HEK293 (cell line): ENCODE measurements around the gene TBC1D17.

Source experiments
- AEBP2 ChIP-seq: fragments of 450-650 bp; formaldehyde crosslinking; IDR thresholded peaks from 2 replicates; pipeline ENCODE4 v1.5.1; 2016; ENCODE audit warnings: missing biosample characterization, missing genetic modification characterization, borderline replicate concordance
- ELK4 ChIP-seq: IDR thresholded peaks from 2 replicates; pipeline ENCODE4 v1.6.1; 2011; ENCODE audit warnings: mild to moderate bottlenecking, low read depth, low read length, borderline replicate concordance
- HOXC10 ChIP-seq: sonication (generic); formaldehyde crosslinking; IDR thresholded peaks from 2 replicates; pipeline ENCODE4 v1.8.1; 2023; ENCODE audit warnings: mild to moderate bottlenecking, missing genetic modification reagents
- IKZF3 ChIP-seq: fragments of 450-650 bp; IDR thresholded peaks from 2 replicates; pipeline ENCODE4 v1.5.0; 2018; ENCODE audit warnings: missing biosample characterization, mild to moderate bottlenecking, missing genetic modification characterization, moderate library complexity
- KLF16 ChIP-seq: fragments of 450-650 bp; formaldehyde crosslinking; IDR thresholded peaks from 2 replicates; pipeline ENCODE4 v1.5.1; 2017; ENCODE audit warnings: missing biosample characterization, missing genetic modification characterization
- KLF9 ChIP-seq: fragments of 450-650 bp; formaldehyde crosslinking; IDR thresholded peaks from 2 replicates; pipeline ENCODE4 v1.5.1; 2016; ENCODE audit warnings: missing biosample characterization, missing genetic modification characterization, low read depth
- PRDM1 ChIP-seq: fragments of 450-650 bp; formaldehyde crosslinking; IDR thresholded peaks from 2 replicates; pipeline ENCODE4; 2016; ENCODE audit warnings: missing biosample characterization, missing genetic modification characterization
- PRDM10 ChIP-seq: fragments of 450-650 bp; formaldehyde crosslinking; IDR thresholded peaks from 2 replicates; pipeline ENCODE4 v1.5.1; 2016; ENCODE audit warnings: missing biosample characterization, missing genetic modification characterization
- PRDM6 ChIP-seq: fragments of 450-650 bp; formaldehyde crosslinking; IDR thresholded peaks from 2 replicates; pipeline ENCODE4 v1.5.1; 2017; ENCODE audit warnings: missing biosample characterization, missing genetic modification characterization
- REPIN1 ChIP-seq: fragments of 450-650 bp; formaldehyde crosslinking; IDR thresholded peaks from 2 replicates; pipeline ENCODE4 v1.5.1; 2017; ENCODE audit warnings: missing biosample characterization, missing genetic modification characterization, low read depth
- REST ChIP-seq: fragments of 450-650 bp; formaldehyde crosslinking; IDR thresholded peaks from 2 replicates; pipeline ENCODE4 v1.5.1; 2016; ENCODE audit warnings: missing biosample characterization, missing genetic modification characterization
- YY2 ChIP-seq: fragments of 450-650 bp; formaldehyde crosslinking; IDR thresholded peaks from 2 replicates; pipeline ENCODE4 v1.5.1; 2016; ENCODE audit warnings: missing biosample characterization, missing genetic modification characterization
- ZBTB20 ChIP-seq: fragments of 450-650 bp; formaldehyde crosslinking; IDR thresholded peaks from 2 replicates; pipeline ENCODE4 v1.5.1; 2016; ENCODE audit warnings: missing biosample characterization, missing genetic modification characterization
- ZBTB26 ChIP-seq: fragments of 450-650 bp; formaldehyde crosslinking; optimal IDR thresholded peaks from 2 replicates; pipeline ENCODE3; 2016; ENCODE audit warnings: missing biosample characterization, mild to moderate bottlenecking, missing genetic modification characterization
- ZEB2 ChIP-seq: fragments of 450-650 bp; formaldehyde crosslinking; IDR thresholded peaks from 2 replicates; pipeline ENCODE4 v1.5.1; 2016; ENCODE audit warnings: missing biosample characterization, missing genetic modification characterization
- ZFP41 ChIP-seq: fragments of 450-650 bp; formaldehyde crosslinking; IDR thresholded peaks from 2 replicates; pipeline ENCODE4 v1.5.1; 2016; ENCODE audit warnings: missing biosample characterization, missing genetic modification characterization, borderline replicate concordance
- ZNF19 ChIP-seq: fragments of 450-650 bp; formaldehyde crosslinking; IDR thresholded peaks from 2 replicates; pipeline ENCODE4; 2016; ENCODE audit warnings: missing biosample characterization, missing genetic modification characterization, low read depth
- ZNF202 ChIP-seq: fragments of 450-650 bp; formaldehyde crosslinking; IDR thresholded peaks from 2 replicates; pipeline ENCODE4 v1.5.1; 2016; ENCODE audit warnings: missing biosample characterization, missing genetic modification characterization, borderline replicate concordance
- ZNF24 ChIP-seq: fragments of 450-650 bp; formaldehyde crosslinking; IDR thresholded peaks from 2 replicates; pipeline ENCODE4 v1.5.1; 2016; ENCODE audit warnings: missing biosample characterization, missing genetic modification characterization
- ZNF394 ChIP-seq: fragments of 450-650 bp; formaldehyde crosslinking; IDR thresholded peaks from 2 replicates; pipeline ENCODE4 v1.5.1; 2016; ENCODE audit warnings: missing biosample characterization, missing genetic modification characterization, mild to moderate bottlenecking, moderate library complexity, borderline replicate concordance
- ZNF433 ChIP-seq: fragments of 450-650 bp; formaldehyde crosslinking; IDR thresholded peaks from 2 replicates; pipeline ENCODE4 v1.5.1; 2016; ENCODE audit warnings: missing biosample characterization, missing genetic modification characterization, low read depth
- ZNF585B ChIP-seq: fragments of 450-650 bp; formaldehyde crosslinking; IDR thresholded peaks from 2 replicates; pipeline ENCODE4 v1.5.1; 2016; ENCODE audit warnings: missing biosample characterization, missing genetic modification characterization
- ZNF596 ChIP-seq: fragments of 450-650 bp; IDR thresholded peaks from 2 replicates; pipeline ENCODE4 v1.5.0; 2018; ENCODE audit warnings: missing biosample characterization, mild to moderate bottlenecking, missing genetic modification characterization, moderate library complexity
- ZNF624 ChIP-seq: fragments of 450-650 bp; formaldehyde crosslinking; IDR thresholded peaks from 2 replicates; pipeline ENCODE4 v1.5.1; 2017; ENCODE audit warnings: missing biosample characterization, missing genetic modification characterization
- ZNF626 ChIP-seq: fragments of 450-650 bp; sonication (Bioruptor Pico); formaldehyde crosslinking; IDR thresholded peaks from 2 replicates; pipeline ENCODE4 v1.5.1; 2018; ENCODE audit warnings: missing biosample characterization, missing genetic modification characterization, inconsistent platforms
- ZSCAN23 ChIP-seq: fragments of 450-650 bp; formaldehyde crosslinking; IDR thresholded peaks from 2 replicates; pipeline ENCODE4 v1.5.1; 2016; ENCODE audit warnings: missing biosample characterization, missing genetic modification characterization

Gene TBC1D17

GRCh38 chr19:49850487-49851342 is 26.8 kb upstream of the TBC1D17 start, which contains the start of gene PTOV1 (continued):
- TF ChIP-seq ZBTB26 (tag by site-specific recombination) (peak; percentile 81), ZEB2 (tag by site-specific recombination) (peak; percentile 93), ZNF624 (tag by site-specific recombination) (no peak), ZNF394 (tag by site-specific recombination) (peak; percentile 40; the same call in 1 of the 2 replicates), ZNF19 (tag by site-specific recombination) (no peak), KLF9 (tag by site-specific recombination) (peak; percentile 97), ZNF433 (tag by site-specific recombination) (no peak), REST (tag by site-specific recombination) (0 out of 2 replicates have a peak, but pooled peaks have one; percentile 14), ZNF626 (no peak; the same call in 1 of the 2 replicates), AEBP2 (no peak), PRDM10 (tag by site-specific recombination) (peak; percentile 100), PRDM1 (tag by site-specific recombination) (no peak), ZNF596 (tag by site-specific recombination) (no peak; the same call in 1 of the 2 replicates), PRDM6 (no peak), KLF16 (tag by site-specific recombination) (peak; percentile 97), ZNF202 (tag by site-specific recombination) (no peak), ZFP41 (tag by site-specific recombination) (no peak), ZNF24 (tag by site-specific recombination) (peak; percentile 92), ZNF585B (no peak), HOXC10 (CRISPR knock-in tag) (no peak), ZBTB20 (tag by site-specific recombination) (peak; percentile 97), ELK4 (no peak), YY2 (peak; percentile 46; the same call in 1 of the 2 replicates), REPIN1 (tag by site-specific recombination) (peak; percentile 78; the same call in 1 of the 2 replicates), IKZF3 (tag by site-specific recombination) (peak; percentile 92), ZSCAN23 (tag by site-specific recombination) (peak; percentile 61; the same call in 1 of the 2 replicates)
